Activated naive CD8-positive, alpha-beta T cell treated with anti-CD3 and anti-CD28 coated beads, Interleukin-2, amount 10 ng/mL, durations not matched to agents 7 days and 5 days (primary cell): ENCODE measurements around the gene CSNK2A3. TPM values are rescaled to one million over a fixed set of nuclear protein-coding genes. Genes with fewer than 3 reads are reported as not detected.
"Not testable (repeated sequence)": the region's sequence is repeated elsewhere in the genome, so short reads cannot be mapped to it uniquely, and the experiment has no call there.

Experiments
- ATAC-seq: fragments of 150-1000 bp; cut with Tn5 transposase; one replicate; pipeline ENCODE4 v1.10.0; 2021; ENCODE audit warnings: low read depth, moderate library complexity
- POLR2A ChIA-PET: fragments of 350-600 bp; sonication (Branson Sonifier 250); formaldehyde crosslinking; loops from one replicate; lab custom pipeline; 2021; ENCODE audit warnings: antibody characterized with exemption; lab: Charles Lee
- DNase-seq: peaks from one replicate; pipeline ENCODE4 v3.0.0; 2021
- H3K27ac Mint-ChIP-seq: one replicate; pipeline ENCODE4 v1.8.0; 2022; ENCODE audit warnings: mild to moderate bottlenecking, mixed read lengths
- H3K27me3 Mint-ChIP-seq: one replicate; pipeline ENCODE4 v1.8.0; 2022; ENCODE audit warnings: mild to moderate bottlenecking, moderate library complexity, mixed read lengths
- H3K36me3 Mint-ChIP-seq: one replicate; pipeline ENCODE4 v1.8.0; 2021; ENCODE audit warnings: mild to moderate bottlenecking, mixed read lengths
- H3K4me1 Mint-ChIP-seq: one replicate; pipeline ENCODE4 v1.8.0; 2021; ENCODE audit warnings: mixed read lengths
- H3K4me3 Mint-ChIP-seq: one replicate; pipeline ENCODE4 v1.8.0; 2022; ENCODE audit warnings: mild to moderate bottlenecking, moderate library complexity, mixed read lengths
- H3K9me3 Mint-ChIP-seq: one replicate; pipeline ENCODE4 v1.8.0; 2021; ENCODE audit warnings: mixed read lengths
- total RNA-seq, 2 experiments: library from RNA; stranded (reverse); gene quantifications; one replicate each; pipeline ENCODE4 v1.2.3, GENCODE V29; 2021

CSNK2A3 gene
- 1 to 10 TPM; 1.2 to 1.4 TPM for total RNA-seq

DNA sequence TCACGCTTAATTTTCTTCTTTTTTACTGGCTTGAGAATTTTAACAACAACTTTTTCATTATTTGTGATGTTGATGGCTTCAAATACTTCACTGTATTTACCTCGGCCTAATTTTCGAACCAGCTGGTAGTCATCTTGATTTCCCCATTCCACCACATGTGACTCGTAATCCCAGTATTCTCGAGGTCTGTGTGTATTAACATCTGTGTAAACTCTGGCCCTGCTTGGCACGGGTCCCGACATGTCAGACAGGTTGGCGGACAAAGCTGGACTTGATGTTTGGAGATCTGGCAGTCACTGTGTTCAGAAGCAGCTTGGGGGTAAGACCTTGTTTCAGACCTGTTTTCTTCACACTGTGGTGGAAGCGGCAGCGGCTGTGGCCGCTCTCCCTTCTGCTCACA is at the start of gene CSNK2A3:
Gene CSNK2A3, minus strand, starts transcription at position 373 of the 400 bp plus-strand sequence. Its CDS starts 131 bp downstream, at position 242.
- DNase-seq, H3K36me3 Mint-ChIP-seq, H3K9me3 Mint-ChIP-seq, H3K27me3 Mint-ChIP-seq, H3K27ac Mint-ChIP-seq, POLR2A ChIA-PET, H3K4me1 Mint-ChIP-seq, H3K4me3 Mint-ChIP-seq, ATAC-seq: not testable (repeated sequence)

DNA sequence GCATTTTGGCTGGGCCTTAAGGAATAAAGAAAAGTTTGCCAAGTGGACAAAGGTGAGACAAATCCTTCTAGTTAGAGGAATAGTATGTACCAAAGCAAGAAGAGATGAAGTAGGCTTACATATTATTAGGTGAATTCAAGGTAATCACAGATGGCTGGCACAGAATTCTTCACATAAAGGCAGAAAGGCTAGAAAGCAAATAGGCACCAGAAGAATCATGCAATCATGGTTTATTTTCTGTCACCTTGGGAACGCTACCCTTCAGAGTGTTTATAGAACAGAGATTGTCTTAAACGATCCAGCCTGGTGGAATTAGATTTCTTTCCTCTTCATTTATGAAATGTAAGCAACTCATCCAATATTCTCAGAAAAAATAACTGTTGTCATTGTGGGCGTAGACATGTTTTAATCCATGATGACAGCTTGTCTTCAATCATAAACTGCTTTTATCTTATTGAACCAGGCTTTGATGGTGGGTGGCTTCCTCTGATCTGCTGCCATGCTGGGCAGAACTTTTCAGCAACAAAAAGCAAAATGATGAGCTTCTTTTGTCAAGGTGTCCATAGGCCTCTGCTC is 49.0 kb upstream of the CSNK2A3 start:
- Mint-ChIP-seq H3K36me3 (no peaks in the 10 kb centered on the region), H3K27ac (no peak overlapping the region), H3K9me3 (no peaks in the 10 kb centered on the region), H3K27me3 (peaks cover 5% of the 10 kb centered on the region), H3K4me3 (no peak overlapping the region), H3K4me1 (no peaks in the 10 kb centered on the region)
- POLR2A ChIA-PET: no interaction called here
- no peak for DNase-seq
- no peak for ATAC-seq

DNA sequence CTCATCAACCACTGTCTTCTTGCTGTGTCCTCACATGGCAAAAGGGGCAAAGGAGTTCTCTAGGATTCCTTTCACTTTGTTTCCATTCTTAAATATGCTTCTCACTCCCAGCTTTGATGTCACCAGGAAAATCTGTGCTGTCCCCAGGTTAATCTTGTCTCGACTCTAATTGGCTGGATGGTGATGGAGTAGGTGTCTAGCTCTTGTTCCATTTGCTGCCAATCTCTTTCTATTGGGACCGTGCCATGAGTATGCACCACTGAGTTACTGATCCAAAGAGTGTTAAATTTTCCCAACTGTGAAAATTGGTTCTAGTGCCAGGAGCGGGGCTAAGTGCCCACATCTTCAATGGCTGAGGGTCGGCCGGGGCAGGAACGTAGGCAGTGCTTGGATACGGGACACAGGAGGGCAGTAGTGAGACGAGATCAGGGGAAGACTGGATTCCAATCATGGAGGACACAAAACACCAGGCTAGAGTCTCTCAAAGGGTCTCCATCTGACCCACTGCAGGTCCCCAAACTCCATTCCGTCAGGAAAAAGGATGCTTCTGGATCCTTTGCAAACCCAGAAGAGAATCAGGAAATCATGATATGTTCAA is 47.7 kb upstream of the CSNK2A3 start:
- Mint-ChIP-seq H3K9me3 (no peaks in the 10 kb centered on the region), H3K27ac (no peak overlapping the region), H3K36me3 (no peaks in the 10 kb centered on the region), H3K27me3 (peaks cover 6% of the 10 kb centered on the region), H3K4me3 (no peak overlapping the region), H3K4me1 (no peaks in the 10 kb centered on the region)
- POLR2A ChIA-PET: no interaction called here
- ATAC-seq (no peak), DNase-seq (no peak)

DNA sequence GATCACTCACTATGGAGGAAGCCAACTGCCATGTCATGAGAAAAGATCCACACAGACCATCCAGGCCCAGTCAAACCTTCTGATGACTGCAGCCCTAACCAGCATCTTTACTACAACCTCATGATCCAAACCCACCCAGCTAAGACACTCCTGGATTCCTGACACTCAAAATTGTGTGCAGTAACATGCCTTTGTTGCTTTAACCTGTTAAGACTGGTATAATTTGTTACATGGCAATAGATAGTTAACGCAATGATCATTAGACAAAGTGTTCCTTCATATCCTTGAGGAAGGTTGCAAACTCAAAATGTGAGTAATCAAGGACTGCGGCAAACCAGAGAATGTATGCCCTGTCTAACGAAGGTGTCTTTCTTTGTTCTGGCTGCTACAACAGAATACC is 47.1 kb upstream of the CSNK2A3 start:
- no peaks in the 10 kb centered on the region for H3K4me1 Mint-ChIP-seq
- no peak for DNase-seq
- no peaks in the 10 kb centered on the region for H3K36me3 Mint-ChIP-seq
- no peak overlapping the region for H3K27ac Mint-ChIP-seq
- ATAC-seq: no peak
- H3K4me3 Mint-ChIP-seq: no peak overlapping the region
- POLR2A ChIA-PET: no interaction called here
- H3K27me3 Mint-ChIP-seq: peaks cover 6% of the 10 kb centered on the region
- H3K9me3 Mint-ChIP-seq: no peaks in the 10 kb centered on the region

DNA sequence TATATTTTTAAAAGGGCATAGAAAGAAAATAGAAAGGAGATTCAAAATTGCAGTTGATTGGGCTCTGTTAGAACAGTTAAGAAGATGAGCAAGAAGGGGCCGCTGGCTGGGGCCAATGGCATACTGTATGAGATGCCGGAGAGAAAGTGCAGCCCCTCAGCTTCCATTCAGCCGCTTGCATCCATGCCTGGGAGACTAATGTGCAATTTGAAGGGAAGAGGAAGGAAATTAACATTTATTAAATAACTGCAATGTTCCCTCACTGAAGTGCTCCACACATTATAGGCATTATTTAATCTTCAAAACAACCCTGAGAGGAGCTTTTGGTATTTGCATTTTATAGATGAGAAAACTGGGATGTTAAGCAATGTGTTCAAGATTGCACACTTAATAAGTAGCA is 44.7 kb upstream of the CSNK2A3 start:
- DNase-seq: no peak
- no peak for ATAC-seq
- Mint-ChIP-seq H3K9me3 (no peaks in the 10 kb centered on the region), H3K27me3 (peaks cover 4% of the 10 kb centered on the region), H3K36me3 (no peaks in the 10 kb centered on the region), H3K27ac (no peak overlapping the region), H3K4me1 (no peaks in the 10 kb centered on the region), H3K4me3 (no peak overlapping the region)
- POLR2A ChIA-PET: interaction anchor here (0.8 kb wide), 1 partner anchor 11 kb away, joined by 3 read pairs; no protein-coding TSS in a partner anchor

DNA sequence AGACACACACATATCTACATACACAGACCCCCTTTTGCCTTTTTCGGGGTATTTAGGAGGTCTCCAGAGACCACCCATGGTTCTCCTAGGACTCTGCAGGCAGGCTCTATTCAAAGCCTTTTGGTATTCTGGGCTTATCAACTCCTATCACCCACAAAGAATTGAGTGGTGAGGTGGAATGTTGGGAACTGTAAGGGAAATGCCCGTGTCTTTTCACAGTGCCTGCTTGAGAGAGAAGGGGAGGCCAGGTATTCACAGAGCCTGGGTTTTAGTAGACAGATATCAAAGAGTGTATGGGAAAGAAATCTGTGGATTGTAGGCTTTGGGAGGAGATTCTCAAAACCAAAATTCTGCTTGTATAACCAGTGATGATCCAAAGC is 44.0 kb upstream of the CSNK2A3 start:
- Mint-ChIP-seq H3K4me3 (no peak overlapping the region), H3K4me1 (no peaks in the 10 kb centered on the region), H3K36me3 (no peaks in the 10 kb centered on the region), H3K27ac (no peak overlapping the region), H3K27me3 (peaks cover 2% of the 10 kb centered on the region), H3K9me3 (no peaks in the 10 kb centered on the region)
- POLR2A ChIA-PET: no interaction called here
- ATAC-seq (no peak), DNase-seq (no peak)

DNA sequence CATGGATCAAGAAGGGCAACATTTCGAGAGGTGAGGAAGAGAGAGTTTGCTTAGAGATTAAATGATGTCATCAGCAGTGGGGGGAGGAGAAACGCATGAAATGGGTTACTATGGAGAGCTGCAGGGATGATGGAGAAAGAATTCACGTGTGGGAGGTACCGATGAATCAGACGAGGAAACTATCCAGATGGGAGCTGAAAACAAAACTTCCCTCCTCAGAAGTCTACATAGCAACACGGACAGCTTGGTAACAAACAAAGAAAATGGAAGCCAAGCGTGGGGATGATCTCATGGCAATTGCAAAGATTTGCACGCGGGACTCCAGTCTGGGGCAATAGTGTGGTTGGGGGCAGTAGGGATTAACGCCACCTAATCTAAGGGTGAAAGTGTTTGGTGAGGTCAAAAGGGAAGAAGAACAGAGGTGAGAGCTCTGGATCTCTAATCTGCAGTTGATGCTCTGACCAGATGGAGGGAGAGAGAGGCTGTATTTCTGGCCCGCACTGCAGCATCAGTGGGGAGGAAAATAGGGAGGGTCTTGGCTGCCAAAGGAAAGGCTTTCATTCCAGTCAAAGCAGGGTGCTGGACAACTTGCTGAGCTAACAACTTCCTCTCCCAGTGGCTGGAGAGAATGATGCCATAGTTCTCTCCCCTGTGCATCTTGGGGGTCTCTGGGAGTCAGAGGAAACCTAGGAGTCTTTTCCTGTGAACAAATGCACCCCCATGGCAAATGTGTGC is 43.4 kb upstream of the CSNK2A3 start:
- peaks cover 2% of the 10 kb centered on the region for H3K27me3 Mint-ChIP-seq
- H3K4me3 Mint-ChIP-seq: no peak overlapping the region
- DNase-seq (no peak), ATAC-seq (no peak)
- H3K4me1 Mint-ChIP-seq: no peaks in the 10 kb centered on the region
- POLR2A ChIA-PET: no interaction called here
- no peaks in the 10 kb centered on the region for H3K36me3 Mint-ChIP-seq
- no peaks in the 10 kb centered on the region for H3K9me3 Mint-ChIP-seq
- no peak overlapping the region for H3K27ac Mint-ChIP-seq

DNA sequence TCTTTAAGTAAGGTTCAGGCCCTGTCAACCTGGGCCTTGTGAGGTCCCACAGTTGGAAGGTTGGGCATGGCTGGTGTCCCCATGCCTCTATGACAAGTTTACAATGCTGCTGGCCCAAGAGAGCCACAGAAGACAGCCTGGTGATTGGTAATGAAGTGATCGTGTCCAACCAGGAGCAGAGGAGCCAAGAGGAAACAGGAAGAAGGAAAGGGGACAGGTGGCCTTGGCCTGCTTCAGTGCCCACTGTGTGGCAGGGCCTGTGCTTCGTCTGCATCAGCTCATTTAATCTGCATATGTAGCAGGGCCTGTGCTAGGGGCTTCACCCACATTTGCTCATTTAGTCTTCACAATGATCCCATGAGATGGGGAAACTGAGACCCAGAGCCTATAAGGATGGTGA is 42.1 kb upstream of the CSNK2A3 start:
- H3K27ac Mint-ChIP-seq: no peak overlapping the region
- peaks cover 2% of the 10 kb centered on the region for H3K27me3 Mint-ChIP-seq
- DNase-seq (no peak), ATAC-seq (no peak)
- H3K36me3 Mint-ChIP-seq: no peaks in the 10 kb centered on the region
- H3K4me1 Mint-ChIP-seq: no peaks in the 10 kb centered on the region
- POLR2A ChIA-PET: no interaction called here
- H3K9me3 Mint-ChIP-seq: no peaks in the 10 kb centered on the region
- no peak overlapping the region for H3K4me3 Mint-ChIP-seq

DNA sequence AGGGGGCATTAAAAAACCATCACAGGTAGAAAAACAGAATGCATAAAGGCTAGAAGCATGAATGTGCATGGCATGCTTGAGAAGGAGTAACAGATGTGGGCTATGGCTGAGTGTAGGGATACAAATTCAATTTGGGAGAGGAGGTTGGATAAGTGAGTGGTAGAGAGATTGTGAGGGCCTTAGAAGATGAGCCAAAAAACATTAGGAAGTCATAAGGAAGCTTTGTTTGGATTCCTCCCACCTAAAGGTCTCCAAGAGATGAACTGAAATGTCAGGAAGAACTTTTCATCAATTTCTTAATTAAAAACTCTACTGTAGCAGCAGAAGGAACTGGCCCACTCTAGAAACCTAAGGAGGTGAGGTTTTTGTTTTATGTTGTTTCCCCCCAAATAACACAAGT is 41.2 kb upstream of the CSNK2A3 start:
- H3K4me1 Mint-ChIP-seq: no peaks in the 10 kb centered on the region
- no peak overlapping the region for H3K4me3 Mint-ChIP-seq
- H3K36me3 Mint-ChIP-seq: no peaks in the 10 kb centered on the region
- no peak overlapping the region for H3K27ac Mint-ChIP-seq
- ATAC-seq (no peak), DNase-seq (no peak)
- H3K9me3 Mint-ChIP-seq: no peaks in the 10 kb centered on the region
- POLR2A ChIA-PET: no interaction called here
- H3K27me3 Mint-ChIP-seq: peaks cover 2% of the 10 kb centered on the region

DNA sequence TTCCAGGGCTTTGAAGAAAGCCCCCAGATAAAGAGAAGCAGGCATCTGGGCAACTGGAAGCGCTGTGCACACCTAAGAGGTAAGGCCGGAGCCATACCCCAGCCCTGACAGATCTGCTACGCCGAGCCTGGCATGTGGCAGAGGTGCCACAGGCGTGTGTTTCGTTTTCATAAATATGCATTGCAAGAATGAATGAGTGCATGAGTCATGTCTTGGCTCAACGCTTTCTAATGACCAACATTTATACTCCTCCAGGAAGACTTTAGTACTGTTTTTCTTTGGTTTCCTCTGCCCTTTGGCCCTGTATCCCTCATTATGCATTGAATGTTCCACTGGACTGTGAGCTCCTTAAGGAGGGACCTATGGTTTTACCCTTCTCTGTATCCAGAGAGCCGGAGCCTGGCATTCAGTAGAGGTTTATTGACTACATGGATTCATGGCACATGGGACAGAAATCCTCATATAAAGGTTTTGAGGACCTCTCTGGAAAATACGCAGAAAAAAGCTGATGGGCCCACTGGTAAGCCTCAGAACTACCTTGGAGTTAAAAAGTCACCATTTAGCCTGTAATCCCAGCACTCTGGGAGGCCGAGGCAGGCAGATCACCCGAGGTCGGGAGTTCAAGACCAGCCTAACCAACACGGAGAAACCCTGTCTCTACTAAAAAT is 38.9 kb upstream of the CSNK2A3 start:
- Mint-ChIP-seq H3K4me1 (no peaks in the 10 kb centered on the region), H3K36me3 (no peaks in the 10 kb centered on the region), H3K27ac (no peak overlapping the region), H3K9me3 (no peaks in the 10 kb centered on the region), H3K27me3 (peaks cover 2% of the 10 kb centered on the region), H3K4me3 (no peak overlapping the region)
- POLR2A ChIA-PET: no interaction called here
- DNase-seq (no peak), ATAC-seq (no peak)

DNA sequence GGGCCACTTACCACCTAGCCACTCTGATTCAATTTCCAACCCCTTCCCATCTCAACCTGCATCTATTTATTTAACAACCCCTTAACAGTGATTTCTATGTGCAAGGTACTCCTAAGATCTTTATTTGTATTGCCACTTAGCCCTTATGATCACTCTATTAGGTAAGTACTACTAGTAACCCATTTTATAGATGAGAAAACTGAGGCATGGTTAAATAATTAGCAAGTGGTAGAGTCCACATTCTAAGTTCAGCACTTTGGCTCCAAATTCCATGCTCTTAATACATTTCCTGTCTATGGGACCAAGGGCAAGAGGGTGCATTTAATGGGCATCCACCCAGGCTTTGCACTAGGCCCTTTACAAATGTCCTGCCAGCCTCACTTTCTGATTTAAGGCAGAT is 38.1 kb upstream of the CSNK2A3 start:
- POLR2A ChIA-PET: no interaction called here
- DNase-seq (no peak), ATAC-seq (no peak)
- H3K4me1 Mint-ChIP-seq: no peaks in the 10 kb centered on the region
- no peaks in the 10 kb centered on the region for H3K9me3 Mint-ChIP-seq
- no peaks in the 10 kb centered on the region for H3K36me3 Mint-ChIP-seq
- H3K4me3 Mint-ChIP-seq: no peak overlapping the region
- H3K27me3 Mint-ChIP-seq: no peaks in the 10 kb centered on the region
- H3K27ac Mint-ChIP-seq: no peak overlapping the region

DNA sequence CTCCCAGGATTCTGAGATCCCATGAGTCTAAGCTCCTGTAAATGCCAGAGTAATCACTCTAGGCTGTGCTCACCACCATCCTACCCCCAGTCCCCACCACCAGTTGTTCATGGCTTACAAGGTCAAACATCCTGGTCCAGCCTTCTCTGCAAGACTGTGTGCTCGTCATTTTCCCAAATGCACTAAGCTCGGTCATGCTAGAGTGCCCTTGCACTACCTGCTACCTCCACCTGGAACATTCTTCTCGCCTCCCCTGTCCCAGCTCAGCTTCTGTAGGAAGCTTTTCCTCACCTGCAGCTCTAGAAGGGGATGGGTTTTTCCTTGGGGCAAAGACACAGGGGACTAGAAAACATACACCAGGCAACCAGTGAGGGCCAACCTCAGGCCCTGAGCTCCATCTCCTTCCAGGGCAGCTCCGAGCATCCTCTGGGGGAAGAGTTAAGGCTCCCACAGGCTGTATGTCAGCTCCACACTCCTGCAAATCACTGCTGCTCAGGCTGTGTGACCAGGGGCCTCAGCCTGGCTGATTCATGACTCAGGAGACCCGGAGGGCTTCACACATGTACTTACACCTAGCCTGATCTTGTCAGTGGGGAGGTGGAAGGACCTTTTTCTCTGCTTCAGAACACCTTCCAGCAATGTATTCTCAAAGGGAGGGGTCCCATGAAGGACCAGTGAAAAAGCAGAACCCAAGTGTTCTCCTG is 37.2 kb upstream of the CSNK2A3 start:
- DNase-seq (no peak), ATAC-seq (no peak)
- Mint-ChIP-seq H3K4me1 (no peaks in the 10 kb centered on the region), H3K9me3 (no peaks in the 10 kb centered on the region), H3K27me3 (no peaks in the 10 kb centered on the region), H3K4me3 (no peak overlapping the region), H3K27ac (no peak overlapping the region), H3K36me3 (no peaks in the 10 kb centered on the region)
- POLR2A ChIA-PET: no interaction called here

DNA sequence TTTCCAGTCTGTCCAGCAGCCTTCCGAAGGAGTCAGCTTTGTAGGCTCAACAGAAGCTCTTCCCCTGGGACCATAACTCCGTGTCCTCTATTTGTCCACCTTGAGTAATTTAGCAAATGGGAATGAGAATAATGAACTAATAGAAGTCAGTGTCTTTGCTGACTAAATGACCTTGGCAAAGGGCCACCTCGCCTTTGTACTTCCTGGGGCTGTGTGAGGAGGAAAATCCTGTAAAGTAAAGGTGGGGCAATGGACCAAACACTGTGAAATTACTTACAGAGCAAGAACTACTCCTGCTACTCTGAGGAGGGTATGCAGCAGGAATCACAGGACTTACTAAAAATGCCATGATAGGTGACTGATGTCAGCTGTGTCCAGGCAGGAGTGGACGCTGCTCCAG is 36.2 kb upstream of the CSNK2A3 start:
- POLR2A ChIA-PET: no interaction called here
- H3K36me3 Mint-ChIP-seq: no peaks in the 10 kb centered on the region
- H3K9me3 Mint-ChIP-seq: no peaks in the 10 kb centered on the region
- no peak overlapping the region for H3K27ac Mint-ChIP-seq
- no peaks in the 10 kb centered on the region for H3K27me3 Mint-ChIP-seq
- H3K4me3 Mint-ChIP-seq: no peak overlapping the region
- ATAC-seq: no peak
- DNase-seq: no peak
- no peaks in the 10 kb centered on the region for H3K4me1 Mint-ChIP-seq
